HG02678 (cell line): ENCODE data around the gene CKAP5.
A peak's percentile ranks its signal among the peaks of the same experiment; 100 is the strongest.

Experiments
- ATAC-seq: cut with Tn5 transposase; IDR thresholded peaks from one replicate; pipeline ENCODE4 v1.9.1; 2021; ENCODE audit warnings: mild to moderate bottlenecking, moderate library complexity; ENCODE audit not compliant: unreplicated experiment

The CKAP5 gene

GRCh38 chr11:46845740-46846509, at the start of gene CKAP5:
TSS of gene CKAP5 (minus strand) at chr11:46846280. CDS start at chr11:46821231, 25,049 bp downstream.
- peak; percentile 97 for ATAC-seq

GRCh38 chr11:46895821-46896220, 49.7 kb upstream of the CKAP5 start:
- no peak for ATAC-seq

- no peak for ATAC-seq
Observed at GRCh38 chr11:46894961-46895360, 48.9 kb upstream of the CKAP5 start.

- ATAC-seq, result no peak
Observed at GRCh38 chr11:46894506-46894905, 48.4 kb upstream of the CKAP5 start.

- no peak for ATAC-seq
Observed at GRCh38 chr11:46892838-46893237, 46.8 kb upstream of the CKAP5 start.

GRCh38 chr11:46892109-46892508, 46.0 kb upstream of the CKAP5 start:
- ATAC-seq, result no peak

- no peak for ATAC-seq
Observed at GRCh38 chr11:46890665-46891064, 44.6 kb upstream of the CKAP5 start.

GRCh38 chr11:46889689-46890475, 43.8 kb upstream of the CKAP5 start:
- no peak for ATAC-seq

- ATAC-seq, result no peak
Observed at GRCh38 chr11:46889251-46889650, 43.2 kb upstream of the CKAP5 start.

- ATAC-seq, result no peak
Observed at GRCh38 chr11:46888636-46889035, 42.6 kb upstream of the CKAP5 start.

GRCh38 chr11:46886211-46886610, 40.1 kb upstream of the CKAP5 start:
- no peak for ATAC-seq

GRCh38 chr11:46879056-46879585, 33.0 kb upstream of the CKAP5 start:
- no peak for ATAC-seq

GRCh38 chr11:46877580-46877979, 31.5 kb upstream of the CKAP5 start:
- ATAC-seq, result no peak

- ATAC-seq, result no peak
Observed at GRCh38 chr11:46876471-46876870, 30.4 kb upstream of the CKAP5 start.

- no peak for ATAC-seq
Observed at GRCh38 chr11:46874586-46874985, 28.5 kb upstream of the CKAP5 start.

GRCh38 chr11:46868912-46869311, 22.8 kb upstream of the CKAP5 start:
- no peak for ATAC-seq

- ATAC-seq, result no peak
Observed at GRCh38 chr11:46865340-46865739, 19.3 kb upstream of the CKAP5 start.

- ATAC-seq, result no peak
Observed at GRCh38 chr11:46860218-46860617, 14.1 kb upstream of the CKAP5 start.

GRCh38 chr11:46858920-46859546, 13.0 kb upstream of the CKAP5 start:
- ATAC-seq, result no peak

GRCh38 chr11:46857666-46858065, 11.6 kb upstream of the CKAP5 start:
- no peak for ATAC-seq

GRCh38 chr11:46856605-46857343, 10.7 kb upstream of the CKAP5 start:
- no peak for ATAC-seq
